ENCODE results near the gene CACNA2D2. TPM values are rescaled to one million over a fixed set of nuclear protein-coding genes. Genes with fewer than 3 reads are reported as not detected.
A peak's percentile ranks its signal among the peaks of the same experiment; 100 is the strongest.

CACNA2D2 gene
- polyA plus RNA-seq, 2 donors: 0.28 to 0.31 TPM

GRCh38 chr3:50371133-50371685, 132.2 kb downstream of the CACNA2D2 start:
- H3K4me1 ChIP-seq (ENCODE audit: control insufficient read depth in 2 of 2, insufficient read depth in 2 of 2, low read length in 1 of 2): no peaks in the 10 kb centered on the region
- H3K36me3 ChIP-seq (ENCODE audit: control insufficient read depth in 2 of 2, insufficient read depth in 2 of 2, low read length in 1 of 2): no peaks in the 10 kb centered on the region
- 54 to 67% methylated on average over 3 of the region's 3 CpGs for WGBS, 2 donors
- no peaks in the 10 kb centered on the region for H3K9me3 ChIP-seq (ENCODE audit: control insufficient read depth in 2 of 2, insufficient read depth in 1 of 2, low read depth in 1 of 2, low read length in 1 of 2)
- H3K27ac ChIP-seq (ENCODE audit: low read depth in 2 of 2, low read length in 1 of 2): no peak overlapping the region
- H3K4me3 ChIP-seq (ENCODE audit: low read depth in 1 of 2, low read length in 2 of 2): no peak overlapping the region
- no peaks in the 10 kb centered on the region for H3K27me3 ChIP-seq (ENCODE audit: control insufficient read depth in 1 of 2, insufficient read depth in 2 of 2, low read length in 2 of 2)

DNA sequence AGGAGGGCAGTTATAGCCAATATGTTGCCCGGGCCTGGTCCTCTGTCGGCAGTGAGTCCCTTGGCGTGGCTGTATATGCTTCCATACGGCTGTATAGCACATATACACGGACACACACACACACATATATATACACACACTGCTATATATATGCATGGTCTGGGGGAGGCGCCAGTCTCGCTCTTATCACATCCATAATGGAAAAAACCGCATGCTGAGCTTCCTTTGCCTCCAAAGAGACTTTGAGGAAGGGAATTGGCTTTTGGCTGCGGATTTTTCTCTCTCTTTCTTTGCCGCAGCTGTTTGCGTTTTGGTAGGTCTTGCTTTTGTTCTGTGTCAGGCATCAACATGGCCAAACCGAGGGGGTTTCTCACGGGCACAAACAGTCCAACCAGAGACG, 132.8 kb downstream of the CACNA2D2 start:
- WGBS, 2 donors: 38 to 43% methylated on average over 14 of the region's 14 CpGs
- Histone ChIP-seq H3K4me1 (ENCODE audit: control insufficient read depth in 2 of 2, insufficient read depth in 2 of 2, low read length in 1 of 2) (peaks cover 2 to 5% of the 10 kb centered on the region in 2 donors), H3K27ac (ENCODE audit: low read depth in 2 of 2, low read length in 1 of 2) (no peak overlapping the region), H3K4me3 (ENCODE audit: low read depth in 1 of 2, low read length in 2 of 2) (no peak overlapping the region), H3K9me3 (ENCODE audit: control insufficient read depth in 2 of 2, insufficient read depth in 1 of 2, low read depth in 1 of 2, low read length in 1 of 2) (no peaks in the 10 kb centered on the region), H3K36me3 (ENCODE audit: control insufficient read depth in 2 of 2, insufficient read depth in 2 of 2, low read length in 1 of 2) (no peaks in the 10 kb centered on the region), H3K27me3 (ENCODE audit: control insufficient read depth in 1 of 2, insufficient read depth in 2 of 2, low read length in 2 of 2) (no peaks in the 10 kb centered on the region)

DNA sequence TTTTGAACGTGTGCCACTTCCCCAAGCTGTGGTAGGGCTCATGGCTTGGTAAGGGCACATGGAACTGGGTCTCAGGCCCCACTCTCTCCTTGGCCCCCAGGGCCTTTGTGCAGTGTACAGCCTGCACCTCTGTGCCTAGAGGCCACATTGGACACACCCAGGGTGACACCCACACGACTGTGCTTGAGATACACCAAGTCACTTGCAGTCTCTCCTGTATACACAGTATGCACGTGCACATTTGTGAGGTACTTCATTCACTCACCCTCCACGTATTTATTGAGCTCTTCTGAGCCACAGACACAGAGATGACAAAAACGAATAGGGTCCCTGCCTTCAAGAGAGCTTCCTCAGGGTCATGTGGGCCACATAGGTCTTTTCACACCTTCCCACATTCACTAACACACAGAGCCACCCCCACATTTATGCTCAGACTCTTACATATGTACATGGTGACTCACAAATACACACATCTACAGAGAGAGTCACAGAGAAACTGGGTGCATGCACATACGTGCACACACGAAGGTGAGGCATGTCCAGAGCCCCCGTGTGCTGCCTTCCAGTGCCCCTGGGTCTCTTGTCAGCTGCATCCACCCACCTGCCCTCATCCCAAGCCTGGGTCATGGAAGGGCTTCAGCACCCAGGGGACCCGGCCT, 134.3 kb downstream of the CACNA2D2 start:
- no peaks in the 10 kb centered on the region for H3K9me3 ChIP-seq (ENCODE audit: control insufficient read depth in 2 of 2, insufficient read depth in 1 of 2, low read depth in 1 of 2, low read length in 1 of 2)
- H3K27ac ChIP-seq (ENCODE audit: low read depth in 2 of 2, low read length in 1 of 2): no peak overlapping the region
- H3K4me3 ChIP-seq (ENCODE audit: low read depth in 1 of 2, low read length in 2 of 2): no peak overlapping the region
- peaks cover 9 to 15% of the 10 kb centered on the region in 2 donors for H3K4me1 ChIP-seq (ENCODE audit: control insufficient read depth in 2 of 2, insufficient read depth in 2 of 2, low read length in 1 of 2)
- H3K36me3 ChIP-seq (ENCODE audit: control insufficient read depth in 2 of 2, insufficient read depth in 2 of 2, low read length in 1 of 2): no peaks in the 10 kb centered on the region
- no peaks in the 10 kb centered on the region for H3K27me3 ChIP-seq (ENCODE audit: control insufficient read depth in 1 of 2, insufficient read depth in 2 of 2, low read length in 2 of 2)
- 59 to 69% methylated on average over 9 of the region's 9 CpGs for WGBS, 2 donors

DNA sequence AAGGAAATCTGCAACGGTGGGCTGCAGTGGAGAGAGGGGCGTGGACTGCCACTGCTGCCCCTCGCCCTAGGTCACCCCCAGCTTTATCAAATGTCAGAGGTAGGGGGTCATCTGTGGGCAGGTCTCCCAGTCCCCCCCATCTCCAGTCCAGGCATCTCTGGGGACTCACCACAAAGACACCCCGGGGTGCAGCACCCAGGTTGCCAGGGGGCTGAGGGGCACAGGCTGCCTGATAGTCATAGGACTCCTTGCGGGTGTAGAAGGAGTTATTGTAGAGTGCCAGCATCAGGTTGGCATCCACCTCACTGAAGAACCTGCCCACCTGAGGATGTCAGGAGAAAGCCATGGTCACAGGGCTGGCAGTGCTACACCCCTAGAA, 137.6 kb downstream of the CACNA2D2 start:
- Histone ChIP-seq H3K27ac (ENCODE audit: low read depth in 2 of 2, low read length in 1 of 2) (peak overlapping the region in 1 of 2 donors; percentile 83), H3K36me3 (ENCODE audit: control insufficient read depth in 2 of 2, insufficient read depth in 2 of 2, low read length in 1 of 2) (no peaks in the 10 kb centered on the region), H3K27me3 (ENCODE audit: control insufficient read depth in 1 of 2, insufficient read depth in 2 of 2, low read length in 2 of 2) (no peaks in the 10 kb centered on the region), H3K4me3 (ENCODE audit: low read depth in 1 of 2, low read length in 2 of 2) (peak overlapping the region; percentile 57 to 60), H3K9me3 (ENCODE audit: control insufficient read depth in 2 of 2, insufficient read depth in 1 of 2, low read depth in 1 of 2, low read length in 1 of 2) (no peaks in the 10 kb centered on the region), H3K4me1 (ENCODE audit: control insufficient read depth in 2 of 2, insufficient read depth in 2 of 2, low read length in 1 of 2) (peaks cover 9 to 16% of the 10 kb centered on the region in 2 donors)
- WGBS, 2 donors: 69 to 71% methylated on average over 5 of the region's 5 CpGs

- peak overlapping the region; percentile 57 to 60 for H3K4me3 ChIP-seq (ENCODE audit: low read depth in 1 of 2, low read length in 2 of 2)
- peaks cover 9 to 16% of the 10 kb centered on the region in 2 donors for H3K4me1 ChIP-seq (ENCODE audit: control insufficient read depth in 2 of 2, insufficient read depth in 2 of 2, low read length in 1 of 2)
- H3K9me3 ChIP-seq (ENCODE audit: control insufficient read depth in 2 of 2, insufficient read depth in 1 of 2, low read depth in 1 of 2, low read length in 1 of 2): no peaks in the 10 kb centered on the region
- peak overlapping the region; percentile 53 to 83 for H3K27ac ChIP-seq (ENCODE audit: low read depth in 2 of 2, low read length in 1 of 2)
- H3K27me3 ChIP-seq (ENCODE audit: control insufficient read depth in 1 of 2, insufficient read depth in 2 of 2, low read length in 2 of 2): no peaks in the 10 kb centered on the region
- H3K36me3 ChIP-seq (ENCODE audit: control insufficient read depth in 2 of 2, insufficient read depth in 2 of 2, low read length in 1 of 2): no peaks in the 10 kb centered on the region
- WGBS, 2 donors: 4 to 5% methylated on average over 45 to 53 of the region's 53 CpGs
Measured at GRCh38 chr3:50365080-50365841, 138.2 kb downstream of the CACNA2D2 start.

DNA sequence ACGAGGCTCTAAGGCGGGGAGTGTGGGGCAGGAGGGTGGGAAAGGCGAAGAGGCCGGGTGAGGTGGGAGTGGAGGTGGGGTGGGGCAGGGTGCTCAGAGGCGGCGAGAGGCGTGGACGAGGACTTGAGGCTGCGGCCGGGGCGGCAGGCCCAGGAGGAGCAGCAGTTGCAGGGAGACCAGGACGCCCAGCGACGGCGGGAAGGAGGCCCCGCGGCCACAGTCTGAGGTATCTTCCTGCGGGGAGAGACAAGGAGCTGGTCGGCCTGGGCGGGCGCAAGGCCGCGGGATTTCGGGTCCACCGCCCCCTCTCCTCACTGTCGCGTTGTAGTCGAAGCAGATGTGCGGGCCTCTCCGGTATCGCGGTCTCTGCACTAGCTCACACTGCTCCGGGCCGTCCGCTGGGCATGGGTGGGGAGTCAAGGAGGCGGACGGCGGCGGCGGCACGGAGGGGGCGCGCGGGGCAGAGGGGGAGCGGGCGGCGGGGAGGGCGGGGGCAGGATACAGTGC, 138.8 kb downstream of the CACNA2D2 start:
- Histone ChIP-seq H3K9me3 (ENCODE audit: control insufficient read depth in 2 of 2, insufficient read depth in 1 of 2, low read depth in 1 of 2, low read length in 1 of 2) (no peaks in the 10 kb centered on the region), H3K27ac (ENCODE audit: low read depth in 2 of 2, low read length in 1 of 2) (peak overlapping the region; percentile 5 to 54), H3K36me3 (ENCODE audit: control insufficient read depth in 2 of 2, insufficient read depth in 2 of 2, low read length in 1 of 2) (no peaks in the 10 kb centered on the region), H3K27me3 (ENCODE audit: control insufficient read depth in 1 of 2, insufficient read depth in 2 of 2, low read length in 2 of 2) (no peaks in the 10 kb centered on the region), H3K4me3 (ENCODE audit: low read depth in 1 of 2, low read length in 2 of 2) (peak overlapping the region; percentile 50 to 60), H3K4me1 (ENCODE audit: control insufficient read depth in 2 of 2, insufficient read depth in 2 of 2, low read length in 1 of 2) (peaks cover 9 to 16% of the 10 kb centered on the region in 2 donors)
- 9% methylated on average over 39 to 48 of the region's 48 CpGs for WGBS, 2 donors

GRCh38 chr3:50359760-50360110, 143.7 kb downstream of the CACNA2D2 start:
- no peaks in the 10 kb centered on the region for H3K27me3 ChIP-seq (ENCODE audit: control insufficient read depth in 1 of 2, insufficient read depth in 2 of 2, low read length in 2 of 2)
- H3K36me3 ChIP-seq (ENCODE audit: control insufficient read depth in 2 of 2, insufficient read depth in 2 of 2, low read length in 1 of 2): peaks cover 8 to 28% of the 10 kb centered on the region in 2 donors
- 22 to 24% methylated on average over 8 of the region's 8 CpGs for WGBS, 2 donors
- peaks cover 25 to 30% of the 10 kb centered on the region in 2 donors for H3K4me1 ChIP-seq (ENCODE audit: control insufficient read depth in 2 of 2, insufficient read depth in 2 of 2, low read length in 1 of 2)
- H3K9me3 ChIP-seq (ENCODE audit: control insufficient read depth in 2 of 2, insufficient read depth in 1 of 2, low read depth in 1 of 2, low read length in 1 of 2): no peaks in the 10 kb centered on the region
- no peak overlapping the region for H3K4me3 ChIP-seq (ENCODE audit: low read depth in 1 of 2, low read length in 2 of 2)
- H3K27ac ChIP-seq (ENCODE audit: low read depth in 2 of 2, low read length in 1 of 2): peak overlapping the region in 1 of 2 donors; percentile 36

DNA sequence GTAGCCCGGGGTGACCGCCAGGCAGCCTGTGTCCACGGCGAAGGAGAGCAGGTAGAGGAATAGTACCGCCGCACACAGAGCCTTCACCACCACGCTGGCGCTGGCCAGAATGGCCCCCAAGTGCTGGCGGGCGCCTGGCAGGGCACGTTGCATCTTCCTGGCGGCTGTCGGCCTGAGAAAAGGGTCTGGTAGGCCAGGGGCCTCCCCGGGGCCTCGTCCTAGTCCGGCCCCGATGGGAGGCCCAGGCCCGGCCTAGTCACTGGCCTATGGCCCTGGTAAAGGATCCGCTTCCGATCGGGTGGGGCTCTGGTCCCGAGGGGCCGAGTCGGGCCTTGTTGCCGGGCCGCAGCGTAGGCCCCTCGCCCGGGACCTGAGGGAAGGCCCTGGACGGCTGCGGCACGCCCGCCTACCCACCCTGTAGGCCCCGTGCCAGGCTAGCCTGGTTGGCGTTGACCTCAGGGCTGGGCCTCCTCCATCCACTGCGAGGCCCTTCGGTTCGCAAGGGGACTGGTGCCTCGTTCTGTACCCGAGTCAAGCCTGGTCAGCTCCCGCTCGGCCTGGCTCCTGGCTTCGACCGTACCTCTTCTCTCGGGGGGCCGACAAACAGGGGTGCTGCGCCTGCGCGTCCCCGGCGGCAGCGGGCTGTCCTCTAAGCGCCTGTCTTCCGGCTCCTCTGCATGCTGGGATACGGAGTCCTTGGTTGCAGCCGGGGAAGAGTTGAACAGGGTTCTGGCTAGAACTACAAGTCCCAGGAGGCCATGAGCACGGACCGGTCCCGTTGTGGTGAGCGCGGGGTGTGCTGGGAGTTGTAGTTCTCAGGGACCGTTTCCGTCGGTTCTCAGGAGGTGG, 144.3 kb downstream of the CACNA2D2 start, which contains the start of gene TMEM115:
TSS of gene TMEM115 (minus strand) at position 611 of the 849 bp plus-strand sequence. CDS start at position 153, 458 bp downstream.
- H3K9me3 ChIP-seq (ENCODE audit: control insufficient read depth in 2 of 2, insufficient read depth in 1 of 2, low read depth in 1 of 2, low read length in 1 of 2): no peaks in the 10 kb centered on the region
- H3K4me1 ChIP-seq (ENCODE audit: control insufficient read depth in 2 of 2, insufficient read depth in 2 of 2, low read length in 1 of 2): peaks cover 21 to 25% of the 10 kb centered on the region in 2 donors
- H3K27me3 ChIP-seq (ENCODE audit: control insufficient read depth in 1 of 2, insufficient read depth in 2 of 2, low read length in 2 of 2): no peaks in the 10 kb centered on the region
- H3K36me3 ChIP-seq (ENCODE audit: control insufficient read depth in 2 of 2, insufficient read depth in 2 of 2, low read length in 1 of 2): peaks cover 10 to 34% of the 10 kb centered on the region in 2 donors
- peak within 1 kb of the TSS; percentile 75 to 87 for H3K27ac ChIP-seq (ENCODE audit: low read depth in 2 of 2, low read length in 1 of 2)
- 1% methylated on average over 46 to 64 of the region's 64 CpGs for WGBS, 2 donors
- H3K4me3 ChIP-seq (ENCODE audit: low read depth in 1 of 2, low read length in 2 of 2): peak within 1 kb of the TSS; percentile 72 to 90

Measured in esophagus (tissue), 2 donors.